GM18870 (cell line): ENCODE data around the gene PI4K2A.

Experiments used
- ATAC-seq: cut with Tn5 transposase; IDR thresholded peaks from one replicate; pipeline ENCODE4 v1.9.1; 2021; ENCODE audit warnings: moderate library complexity; ENCODE audit not compliant: unreplicated experiment

PI4K2A gene

GRCh38 chr10:97640174-97640867, at the start of gene PI4K2A:
TSS of gene PI4K2A (plus strand) at chr10:97640671. CDS start at chr10:97640743, 72 bp downstream.
- ATAC-seq: peak; percentile 94

GRCh38 chr10:97590748-97591495, 49.5 kb upstream of the PI4K2A start:
- no peak for ATAC-seq

- ATAC-seq: no peak
These were observed 47.0 kb upstream of the PI4K2A start for GRCh38 chr10:97593421-97593820.

GRCh38 chr10:97596101-97597082, 44.1 kb upstream of the PI4K2A start:
- ATAC-seq: no peak

GRCh38 chr10:97597778-97598177, 42.7 kb upstream of the PI4K2A start:
- ATAC-seq: no peak

GRCh38 chr10:97598407-97599271, 41.8 kb upstream of the PI4K2A start:
- ATAC-seq: no peak

GRCh38 chr10:97599272-97599619, 41.2 kb upstream of the PI4K2A start:
- ATAC-seq: no peak

GRCh38 chr10:97600616-97601015, 39.9 kb upstream of the PI4K2A start:
- ATAC-seq: no peak

- no peak for ATAC-seq
These were observed 38.9 kb upstream of the PI4K2A start for GRCh38 chr10:97601268-97602215.

GRCh38 chr10:97607095-97607636, 33.3 kb upstream of the PI4K2A start:
- ATAC-seq: no peak

- no peak for ATAC-seq
These were observed 31.4 kb upstream of the PI4K2A start for GRCh38 chr10:97608991-97609561.

GRCh38 chr10:97611473-97611872, 29.0 kb upstream of the PI4K2A start:
- ATAC-seq: no peak

- ATAC-seq: no peak
These were observed 28.1 kb upstream of the PI4K2A start for GRCh38 chr10:97612386-97612785.

- no peak for ATAC-seq
These were observed 22.2 kb upstream of the PI4K2A start for GRCh38 chr10:97618285-97618684.

GRCh38 chr10:97618733-97619132, 21.7 kb upstream of the PI4K2A start:
- ATAC-seq: no peak

GRCh38 chr10:97623277-97623676, 17.2 kb upstream of the PI4K2A start:
- ATAC-seq: no peak

- ATAC-seq: no peak
These were observed 12.7 kb upstream of the PI4K2A start for GRCh38 chr10:97627731-97628130.

- ATAC-seq: no peak
These were observed 12.2 kb upstream of the PI4K2A start for GRCh38 chr10:97628228-97628627.

GRCh38 chr10:97629289-97629688, 11.2 kb upstream of the PI4K2A start:
- no peak for ATAC-seq
